Non-pigmented ciliary epithelial cell (primary cell): Measurements from ENCODE around the gene MSRB1.

Source experiments
- DNase-seq: peaks from one replicate; pipeline ENCODE4 v3.0.0-alpha.2; 2010; ENCODE audit warnings: low read depth

Gene MSRB1

GRCh38 chr16:1942810-1943726 is at the start of gene MSRB1:
MSRB1 (minus strand) TSS chr16:1943199; CDS start chr16:1943156, 43 bp downstream.
- peak; percentile 88 for DNase-seq

DNA sequence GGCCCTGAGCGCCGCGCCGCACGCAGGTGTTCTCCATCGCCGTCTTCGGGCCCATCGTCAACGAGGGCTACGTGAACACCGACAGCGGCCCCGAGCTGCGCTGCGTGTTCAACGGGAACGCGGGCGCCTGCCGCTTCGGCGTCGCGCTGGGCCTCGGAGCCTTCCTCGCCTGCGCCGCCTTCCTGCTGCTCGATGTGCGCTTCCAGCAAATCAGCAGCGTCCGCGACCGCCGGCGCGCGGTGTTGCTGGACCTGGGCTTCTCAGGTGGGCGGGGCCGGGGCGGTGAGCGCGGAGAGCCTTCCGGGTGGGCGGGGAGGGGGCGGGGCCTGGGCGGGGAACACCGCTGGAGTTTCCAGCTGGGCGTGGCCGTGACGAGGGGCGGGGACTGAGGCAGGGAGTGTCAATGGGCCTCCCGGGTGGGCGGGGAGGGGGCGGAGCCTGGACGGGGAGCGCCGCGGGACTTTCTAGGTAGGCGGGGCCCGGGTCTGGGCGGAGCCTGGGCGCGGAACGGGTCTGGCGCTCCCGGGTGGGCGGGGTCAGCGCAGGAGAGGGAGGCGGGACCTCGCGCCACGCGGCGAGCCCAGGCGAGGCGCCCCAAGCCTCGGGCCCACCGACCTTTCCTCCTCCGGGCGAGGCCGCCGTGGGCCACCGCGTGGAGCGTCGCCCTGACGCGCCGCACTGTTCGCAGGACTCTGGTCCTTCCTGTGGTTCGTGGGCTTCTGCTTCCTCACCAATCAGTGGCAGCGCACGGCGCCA is 49.1 kb upstream of the MSRB1 start:
- no peak for DNase-seq

GRCh38 chr16:1991588-1991947 is 48.6 kb upstream of the MSRB1 start:
- DNase-seq: no peak

GRCh38 chr16:1991135-1991551 is 48.1 kb upstream of the MSRB1 start:
- DNase-seq: no peak

DNA sequence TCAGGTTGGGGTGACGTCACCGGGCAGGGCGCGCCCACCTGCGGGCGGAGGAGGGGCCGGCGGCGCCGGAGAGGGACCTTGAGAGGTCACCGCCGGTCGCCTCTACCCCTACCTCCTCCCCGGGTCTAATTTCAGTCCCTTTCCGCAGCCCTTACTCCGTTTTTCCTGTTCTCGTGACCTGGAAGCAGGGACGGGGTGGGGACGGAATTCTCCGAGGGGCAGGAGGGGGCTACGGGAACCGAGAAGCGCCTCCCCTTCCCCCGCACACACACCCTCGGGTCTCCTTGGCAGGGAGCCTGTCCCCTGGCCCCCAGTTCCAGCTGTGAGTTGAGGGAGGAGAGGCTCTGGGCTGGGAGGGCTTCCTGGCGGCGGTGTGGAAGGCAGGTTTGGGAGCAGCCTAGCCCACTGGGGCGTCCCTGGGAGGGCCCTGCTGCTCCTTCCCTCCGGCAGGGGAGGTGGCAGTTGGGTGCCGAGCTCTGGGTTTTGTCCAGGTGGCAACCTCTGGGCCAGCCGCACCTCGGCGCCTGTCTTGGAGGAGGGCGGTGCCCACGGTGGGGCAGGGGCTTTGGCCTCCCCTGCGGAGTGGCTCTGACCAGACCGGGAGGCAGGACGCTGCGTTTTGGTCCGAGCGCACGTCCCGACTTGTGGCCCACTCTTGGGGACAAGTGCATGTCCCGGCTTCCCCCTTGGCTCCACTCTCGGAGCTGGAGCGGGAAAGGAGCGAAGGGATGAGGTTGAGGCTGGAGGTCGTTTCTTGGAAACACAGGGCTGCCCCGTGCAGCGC is 47.5 kb upstream of the MSRB1 start:
- DNase-seq: no peak

GRCh38 chr16:1990101-1990350 is 47.0 kb upstream of the MSRB1 start:
- DNase-seq: no peak

DNA sequence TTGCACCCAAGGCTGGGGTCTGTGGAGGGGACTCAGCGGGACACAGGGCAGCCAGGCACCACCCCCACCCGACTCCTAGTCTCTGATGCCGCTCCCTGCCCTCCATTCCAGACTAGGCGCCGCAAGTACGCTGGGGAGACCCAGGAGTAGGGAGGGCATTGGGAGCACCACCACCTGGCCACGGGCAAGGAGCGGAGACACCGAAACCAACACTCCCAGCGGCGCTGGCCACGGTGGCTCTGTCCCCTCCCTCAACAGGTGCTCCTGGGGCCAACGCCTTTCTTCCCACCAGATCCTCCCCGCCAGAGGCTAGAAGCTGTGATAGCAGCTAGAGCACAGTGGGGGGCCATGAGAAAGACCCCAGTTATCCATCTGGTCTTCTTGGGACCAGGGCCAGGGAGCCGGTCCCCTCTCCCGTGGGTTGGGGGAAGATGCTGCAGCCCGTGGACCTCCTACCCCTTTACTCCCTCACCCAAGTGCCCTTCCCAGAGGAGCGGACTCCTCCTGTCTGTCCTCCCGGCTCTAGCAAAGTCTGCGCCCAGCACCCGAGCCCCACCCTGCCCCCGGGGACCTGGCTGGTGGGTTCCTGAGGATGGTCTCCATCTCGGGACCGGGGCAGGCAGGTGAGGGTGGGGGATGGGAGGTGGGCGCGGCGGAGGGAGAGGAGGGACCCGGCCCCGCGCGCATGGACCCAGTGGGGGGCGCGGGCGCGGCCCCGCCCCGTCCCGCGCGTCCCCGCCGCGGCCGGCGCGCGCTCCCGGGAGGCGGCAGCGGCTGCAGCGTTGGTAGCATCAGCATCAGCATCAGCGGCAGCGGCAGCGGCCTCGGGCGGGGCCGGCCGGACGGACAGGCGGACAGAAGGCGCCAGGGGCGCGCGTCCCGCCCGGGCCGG is 46.5 kb upstream of the MSRB1 start, which contains the start of gene SYNGR3:
Gene SYNGR3 (plus strand): TSS at position 762 of the 892 bp plus-strand sequence. CDS start 133 bp downstream, outside the sequence.
- no peak for DNase-seq

GRCh38 chr16:1987198-1987597 is 44.2 kb upstream of the MSRB1 start:
- no peak for DNase-seq

GRCh38 chr16:1985466-1986150 is 42.6 kb upstream of the MSRB1 start:
- no peak for DNase-seq

GRCh38 chr16:1984347-1985225 is 41.6 kb upstream of the MSRB1 start:
- DNase-seq: no peak

DNA sequence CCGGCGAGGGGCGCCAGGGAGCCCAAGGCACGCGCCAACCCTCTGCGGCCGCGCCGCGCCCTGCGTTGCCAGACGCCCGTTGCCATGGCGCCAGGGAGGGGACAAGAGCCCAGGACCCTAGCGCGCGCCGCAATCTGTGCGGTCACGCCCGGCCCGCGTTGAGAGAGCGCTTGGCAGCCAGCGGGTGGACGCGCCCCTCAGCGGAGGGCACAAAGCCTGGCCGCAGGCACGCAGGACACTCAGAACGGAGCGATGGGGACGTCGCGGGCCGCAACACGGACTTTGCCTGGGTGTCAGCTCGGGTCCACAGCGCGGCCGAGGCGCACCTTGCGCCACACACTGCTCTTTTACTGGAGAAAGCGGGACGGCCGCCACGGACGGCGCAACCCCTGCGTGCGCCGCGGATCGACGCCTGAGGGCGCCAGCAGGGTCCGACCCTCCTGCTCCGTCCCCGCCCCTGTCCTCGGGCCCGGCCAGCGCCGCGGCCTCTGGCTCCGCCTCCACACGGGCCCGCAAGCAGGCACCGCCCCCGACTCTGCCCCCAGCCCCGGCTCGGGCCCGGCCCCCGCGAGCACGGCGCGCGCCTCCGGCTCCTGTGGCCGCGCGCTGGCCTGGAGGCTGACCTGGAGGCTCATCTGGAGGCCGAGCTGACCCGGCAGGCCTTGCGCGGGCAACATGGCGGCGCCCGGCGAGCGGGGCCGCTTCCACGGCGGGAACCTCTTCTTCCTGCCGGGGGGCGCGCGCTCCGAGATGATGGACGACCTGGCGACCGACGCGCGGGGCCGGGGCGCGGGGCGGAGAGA is 40.7 kb upstream of the MSRB1 start, which contains the start of gene GFER:
Gene GFER (plus strand): TSS at position 650 of the 803 bp plus-strand sequence. CDS start 26 bp downstream, at position 676.
- peak; percentile 37 for DNase-seq

- DNase-seq: no peak
These were observed 40.1 kb upstream of the MSRB1 start for GRCh38 chr16:1982991-1983543.

- no peak for DNase-seq
These were observed 39.0 kb upstream of the MSRB1 start for GRCh38 chr16:1982013-1982433.

DNA sequence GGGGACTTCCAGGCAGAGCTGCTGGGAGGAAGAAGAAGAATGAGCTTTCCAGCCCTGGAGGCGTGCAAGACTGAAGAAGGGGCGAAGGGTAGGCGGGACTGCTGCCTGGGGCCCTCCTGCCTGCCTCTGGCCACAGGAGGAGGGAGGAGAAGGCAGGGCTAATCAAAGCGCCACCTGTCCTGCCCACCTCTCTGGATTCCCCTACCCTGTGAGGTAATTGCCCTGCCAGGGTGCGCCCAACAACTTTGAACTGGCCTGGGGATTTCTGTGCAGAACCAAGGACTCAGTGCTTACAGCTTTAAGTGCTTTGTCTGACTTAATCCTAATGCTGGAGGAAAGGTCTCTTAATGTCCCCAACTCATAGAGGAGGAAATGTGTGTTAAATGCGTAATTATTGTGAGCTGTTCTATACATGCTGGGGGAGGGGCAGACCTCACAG is 38.4 kb upstream of the MSRB1 start, which contains the start of gene NOXO1:
Gene NOXO1 (minus strand): TSS at position 72 of the 439 bp plus-strand sequence. CDS start 290 bp downstream, outside the sequence.
- DNase-seq: no peak

DNA sequence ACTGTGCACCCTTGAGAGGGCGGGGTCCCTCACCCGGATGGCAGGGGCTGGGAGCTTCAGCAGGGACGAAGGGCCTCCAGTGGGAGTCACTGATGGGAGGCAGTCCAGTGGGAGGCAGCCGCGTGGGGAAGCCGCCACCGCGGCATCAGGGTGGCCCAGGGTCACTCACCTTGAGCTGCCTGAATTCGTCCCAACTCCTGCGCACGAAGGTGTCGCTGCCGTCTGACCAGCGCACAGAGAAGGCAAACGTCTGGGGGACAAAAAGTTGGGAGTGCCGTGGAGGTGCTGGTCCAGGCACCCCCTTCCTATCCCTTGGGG is 37.7 kb upstream of the MSRB1 start:
- no peak for DNase-seq

GRCh38 chr16:1980030-1980769 is 37.2 kb upstream of the MSRB1 start:
- no peak for DNase-seq

GRCh38 chr16:1979271-1980029 is 36.5 kb upstream of the MSRB1 start:
- DNase-seq: no peak
